Bronchial smooth muscle cell (primary cell): ENCODE measurements around the gene S100A5. TPM values are rescaled to one million over a fixed set of nuclear protein-coding genes. Genes with fewer than 3 reads are reported as not detected.

Experiments used
- total RNA-seq: library from RNA; depleted of rRNA; stranded (reverse); fragments of >200 nt; gene quantifications from 2 replicates; pipeline ENCODE4 v1.2.1, GENCODE V29; 2014

The S100A5 gene
- total RNA-seq: 0.77 TPM in 1 of 2 replicates, not detected in the other

GRCh38 chr1:153540394-153541361 lies at the start of gene S100A5:
Gene S100A5, minus strand, starts transcription at chr1:153540934. Its CDS starts 743 bp downstream, at chr1:153540191.

GRCh38 chr1:153565529-153566374 lies 25.0 kb upstream of the S100A5 start, which contains the start of gene S100A2:
Gene S100A2, minus strand, starts transcription at chr1:153565844. Its CDS starts 1,967 bp downstream, at chr1:153563877.

GRCh38 chr1:153548722-153549688 lies 8.3 kb upstream of the S100A5 start, which contains the start of gene S100A3:
Gene S100A3, minus strand, starts transcription at chr1:153549258. Its CDS starts 773 bp downstream, at chr1:153548485.

GRCh38 chr1:153545067-153546055 lies 4.6 kb upstream of the S100A5 start, which contains the start of gene S100A4:
Gene S100A4, minus strand, starts transcription at chr1:153545806. Its CDS starts 1,012 bp downstream, at chr1:153544794.

GRCh38 chr1:153535242-153536011 lies 5.3 kb downstream of the S100A5 start, which contains the start of gene S100A6:
Gene S100A6, minus strand, starts transcription at chr1:153535991. Its CDS starts 652 bp downstream, at chr1:153535339.

Other genes with a start within 250 kb of the S100A5 start
- gene PGLYRP3, start 228.0 kb downstream of the S100A5 start, total RNA-seq: not detected in 2 replicates
- not detected in 2 replicates for gene PGLYRP4, start 192.1 kb downstream of the S100A5 start, total RNA-seq
- gene S100A9, start 183.1 kb downstream of the S100A5 start, total RNA-seq: 1.1 and 2.5 TPM in 2 replicates
- not detected in 2 replicates for gene S100A12, start 165.3 kb downstream of the S100A5 start, total RNA-seq
- gene S100A8, start 149.9 kb downstream of the S100A5 start, total RNA-seq: 0.32 TPM in 1 of 2 replicates, not detected in the other
- gene S100A7A, start 124.4 kb downstream of the S100A5 start, total RNA-seq: not detected in 2 replicates
- gene S100A7, start 80.3 kb downstream of the S100A5 start, total RNA-seq: not detected in 2 replicates
- gene S100A6, start 4.9 kb downstream of the S100A5 start, total RNA-seq: 4,155 and 5,808 TPM in 2 replicates
- 471 and 540 TPM in 2 replicates for gene S100A4, start 4.9 kb upstream of the S100A5 start, total RNA-seq
- 4.3 and 9.6 TPM in 2 replicates for gene S100A3, start 8.3 kb upstream of the S100A5 start, total RNA-seq
- 3.6 and 3.8 TPM in 2 replicates for gene S100A2, start 24.9 kb upstream of the S100A5 start, total RNA-seq
- 140 and 155 TPM in 2 replicates for gene S100A16, start 72.2 kb upstream of the S100A5 start, total RNA-seq
- 0.47 and 2.1 TPM in 2 replicates for gene S100A14, start 75.4 kb upstream of the S100A5 start, total RNA-seq
- 275 and 496 TPM in 2 replicates for gene S100A13, start 86.6 kb upstream of the S100A5 start, total RNA-seq
- gene S100A1, start 87.5 kb upstream of the S100A5 start, total RNA-seq: 0.63 TPM in 1 of 2 replicates, not detected in the other
- 20.6 and 25.7 TPM in 2 replicates for gene CHTOP, start 93.1 kb upstream of the S100A5 start, total RNA-seq
- gene SNAPIN, start 117.8 kb upstream of the S100A5 start, total RNA-seq: 42.7 and 50.9 TPM in 2 replicates
- gene ILF2, start 130.1 kb upstream of the S100A5 start, total RNA-seq: 140 and 148 TPM in 2 replicates
- 1.9 and 9.4 TPM in 2 replicates for gene NPR1, start 137.8 kb upstream of the S100A5 start, total RNA-seq
- gene INTS3, start 187.1 kb upstream of the S100A5 start, total RNA-seq: 28.5 and 32.1 TPM in 2 replicates
- gene SLC27A3, start 234.5 kb upstream of the S100A5 start, total RNA-seq: 27.6 and 50.1 TPM in 2 replicates